Mesenchymal stem cell (in vitro differentiated cells and primary cell): ENCODE data around the gene NEK11. TPM values are rescaled to one million over a fixed set of nuclear protein-coding genes. Genes with fewer than 3 reads are reported as not detected.

Experiments
- DNase-seq: peaks from one replicate; pipeline ENCODE4 v3.0.0-alpha.2; 2013
- H2AFZ ChIP-seq: one replicate; pipeline ENCODE4 v1.6.1; 2013; ENCODE audit warnings: low read depth, mild to moderate bottlenecking, control low read depth, inconsistent platforms, low read length, moderate library complexity
- H2AK5ac ChIP-seq: 2 replicates; pipeline ENCODE4 v1.6.1; 2013; ENCODE audit warnings: low read length, moderate library complexity, mild to moderate bottlenecking, inconsistent platforms; ENCODE audit not compliant: severe bottlenecking
- H2BK120ac ChIP-seq: one replicate; pipeline ENCODE4 v1.6.1; 2013; ENCODE audit warnings: low read depth, mild to moderate bottlenecking, inconsistent platforms, low read length, moderate library complexity
- H2BK12ac ChIP-seq, 2 experiments: one replicate each; pipeline ENCODE4 v1.6.1; 2013; ENCODE audit warnings: inconsistent platforms in 2 of 2, low read length in 2 of 2, mild to moderate bottlenecking in 2 of 2, moderate library complexity in 2 of 2, control low read depth in 1 of 2
- H2BK15ac ChIP-seq: one replicate; pipeline ENCODE4 v1.6.1; 2013; ENCODE audit warnings: mild to moderate bottlenecking, low read depth, inconsistent platforms; ENCODE audit not compliant: poor library complexity, severe bottlenecking
- H2BK5ac ChIP-seq: 2 replicates; pipeline ENCODE4 v1.6.1; 2013; ENCODE audit warnings: low read depth, mild to moderate bottlenecking, low read length, control low read depth, inconsistent platforms; ENCODE audit not compliant: poor library complexity, severe bottlenecking
- H3K14ac ChIP-seq, 2 experiments: one replicate each; pipeline ENCODE4 v1.6.1; 2013; ENCODE audit warnings: inconsistent platforms in 2 of 2, low read length in 2 of 2, control low read depth in 1 of 2, mild to moderate bottlenecking in 1 of 2, moderate library complexity in 1 of 2
- H3K18ac ChIP-seq, 2 experiments: one replicate each; pipeline ENCODE4 v1.6.1; 2013; ENCODE audit warnings: inconsistent platforms in 2 of 2, low read length in 2 of 2, control low read depth in 1 of 2, low read depth in 1 of 2, mild to moderate bottlenecking in 1 of 2
- H3K23ac ChIP-seq, 2 experiments: one replicate each; pipeline ENCODE4 v1.6.1; 2013; ENCODE audit warnings: inconsistent platforms in 2 of 2, low read length in 2 of 2, mild to moderate bottlenecking in 2 of 2, moderate library complexity in 2 of 2, control low read depth in 1 of 2
- H3K27ac ChIP-seq: 2 replicates; pipeline ENCODE4 v1.5.1; 2013; ENCODE audit warnings: mild to moderate bottlenecking, moderate library complexity, low read length, control low read depth, inconsistent platforms; ENCODE audit not compliant: poor library complexity, severe bottlenecking
- H3K27me3 ChIP-seq, 2 experiments: 2 replicates each; pipeline versions ENCODE4 v1.6.1 to v1.7.0; 2013; ENCODE audit warnings: low read length in 2 of 2, mild to moderate bottlenecking in 2 of 2, moderate library complexity in 2 of 2, control low read depth in 1 of 2, inconsistent platforms in 1 of 2; ENCODE audit not compliant: control insufficient read depth in 1 of 2, insufficient read depth in 1 of 2
- H3K36me3 ChIP-seq, 2 experiments: 2 replicates each; pipeline versions ENCODE4 v1.6.1 to v1.7.0; 2013; ENCODE audit warnings: low read length in 2 of 2, control low read depth in 1 of 2, inconsistent platforms in 1 of 2, low read depth in 1 of 2, mild to moderate bottlenecking in 1 of 2; ENCODE audit not compliant: insufficient read depth in 2 of 2, control insufficient read depth in 1 of 2
- H3K4ac ChIP-seq, 2 experiments: one replicate each; pipeline ENCODE4 v1.6.1; 2013; ENCODE audit warnings: inconsistent platforms in 2 of 2, low read length in 2 of 2, mild to moderate bottlenecking in 2 of 2, moderate library complexity in 2 of 2, control low read depth in 1 of 2, low read depth in 1 of 2
- H3K4me1 ChIP-seq: 2 replicates; pipeline ENCODE4 v1.6.1; 2013; ENCODE audit warnings: low read depth, low read length, control low read depth; ENCODE audit not compliant: control insufficient read depth, insufficient read depth
- H3K4me2 ChIP-seq: 2 replicates; pipeline ENCODE4 v1.6.1; 2013; ENCODE audit warnings: low read length, mild to moderate bottlenecking, inconsistent platforms; ENCODE audit not compliant: poor library complexity, severe bottlenecking
- H3K4me3 ChIP-seq, 2 experiments: 2 replicates each; pipeline versions ENCODE4 v1.5.1 to v1.7.0; 2013; ENCODE audit warnings: low read length in 2 of 2, mild to moderate bottlenecking in 2 of 2, control low read depth in 1 of 2, low read depth in 1 of 2; ENCODE audit not compliant: insufficient read depth in 1 of 2
- H3K79me1 ChIP-seq: replicated peaks from 2 replicates; pipeline ENCODE4 v1.6.1; 2013; ENCODE audit warnings: mild to moderate bottlenecking, control low read depth, low read length, inconsistent platforms; ENCODE audit not compliant: poor library complexity, severe bottlenecking
- H3K9ac ChIP-seq: 2 replicates; pipeline ENCODE4 v1.7.0; 2013; ENCODE audit warnings: mild to moderate bottlenecking, low read length, moderate library complexity
- H3K9me3 ChIP-seq: 2 replicates; pipeline ENCODE4 v1.7.0; 2013; ENCODE audit warnings: mild to moderate bottlenecking, low read length; ENCODE audit not compliant: control insufficient read depth
- H4K8ac ChIP-seq: one replicate; pipeline ENCODE4 v1.6.1; 2013; ENCODE audit warnings: inconsistent platforms, mild to moderate bottlenecking, low read length, moderate library complexity
- H4K91ac ChIP-seq: one replicate; pipeline ENCODE4 v1.6.1; 2013; ENCODE audit warnings: mild to moderate bottlenecking, low read length, inconsistent platforms
- WGBS: methylation state at CpG from one replicate; pipeline ENCODE4 v1.1.7; 2013; ENCODE audit warnings: mixed read lengths; 5-methylcytosine and 5-hydroxymethylcytosine counted together
- polyA plus RNA-seq, 2 experiments: library from polyadenylated mRNA; stranded (reverse); fragments of 200-250 nt; gene quantifications; one replicate each; pipeline ENCODE4 v1.2.3, GENCODE V29; 2013

Gene NEK11, protein sequence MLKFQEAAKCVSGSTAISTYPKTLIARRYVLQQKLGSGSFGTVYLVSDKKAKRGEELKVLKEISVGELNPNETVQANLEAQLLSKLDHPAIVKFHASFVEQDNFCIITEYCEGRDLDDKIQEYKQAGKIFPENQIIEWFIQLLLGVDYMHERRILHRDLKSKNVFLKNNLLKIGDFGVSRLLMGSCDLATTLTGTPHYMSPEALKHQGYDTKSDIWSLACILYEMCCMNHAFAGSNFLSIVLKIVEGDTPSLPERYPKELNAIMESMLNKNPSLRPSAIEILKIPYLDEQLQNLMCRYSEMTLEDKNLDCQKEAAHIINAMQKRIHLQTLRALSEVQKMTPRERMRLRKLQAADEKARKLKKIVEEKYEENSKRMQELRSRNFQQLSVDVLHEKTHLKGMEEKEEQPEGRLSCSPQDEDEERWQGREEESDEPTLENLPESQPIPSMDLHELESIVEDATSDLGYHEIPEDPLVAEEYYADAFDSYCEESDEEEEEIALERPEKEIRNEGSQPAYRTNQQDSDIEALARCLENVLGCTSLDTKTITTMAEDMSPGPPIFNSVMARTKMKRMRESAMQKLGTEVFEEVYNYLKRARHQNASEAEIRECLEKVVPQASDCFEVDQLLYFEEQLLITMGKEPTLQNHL
- 2.4 TPM for polyA plus RNA-seq (2013, experiment 1 of 2)
- polyA plus RNA-seq (2013, experiment 2 of 2): 3.2 TPM

DNA sequence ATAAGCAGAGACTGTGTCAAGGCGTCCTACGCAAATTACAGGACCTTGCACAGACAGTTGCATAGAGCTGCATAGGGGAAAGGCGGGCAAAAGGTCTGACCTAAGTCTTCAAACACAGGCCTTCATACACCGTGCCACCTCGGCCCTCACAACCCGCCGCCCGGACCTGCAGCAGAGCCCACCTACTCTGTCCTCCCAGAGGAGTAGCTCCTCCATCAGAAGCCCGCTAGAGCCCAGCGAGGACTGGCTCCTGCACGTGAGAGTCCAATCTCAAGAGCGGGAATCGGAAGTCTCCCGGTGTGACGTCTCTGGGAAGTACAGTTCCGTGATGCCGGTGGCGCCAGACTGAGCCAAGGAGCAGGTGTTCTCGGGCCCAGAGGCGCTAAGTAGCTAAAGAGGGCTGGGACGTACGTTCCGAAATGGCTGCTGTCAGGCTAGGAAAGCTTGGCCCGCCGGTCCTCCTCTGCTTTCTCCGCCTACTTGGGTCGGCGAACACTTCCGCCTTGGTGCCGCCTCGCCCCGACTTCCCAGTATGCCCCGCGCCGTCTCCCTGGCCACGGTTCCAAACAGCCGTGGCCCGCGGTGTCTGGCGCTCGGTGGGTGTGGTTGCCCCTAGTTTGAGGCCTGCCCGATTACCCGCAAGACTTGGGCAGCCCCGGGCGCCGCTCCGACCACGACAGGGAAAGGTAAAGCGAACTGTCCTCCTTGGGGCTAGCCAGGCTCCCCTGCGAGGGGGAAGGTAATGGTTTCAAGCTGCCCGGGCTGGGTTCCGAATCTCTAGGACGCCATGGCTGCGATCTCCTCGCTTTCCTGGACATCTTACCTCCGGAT, at the start of gene NEK11, which contains the start of gene ASTE1:
Gene NEK11 (plus strand): TSS at position 557 of the 831 bp plus-strand sequence. CDS start 2,832 bp downstream, outside the sequence.
Gene ASTE1 (minus strand): TSS at position 505 of the 831 bp plus-strand sequence. CDS start 1,519 bp downstream, outside the sequence.
- Histone ChIP-seq H3K18ac (peak within 1 kb of the TSS; percentile 61 to 85), H4K8ac (peak within 1 kb of the TSS; percentile 94), H3K9ac (peak within 1 kb of the TSS; percentile 99), H3K36me3 (peaks cover 3 to 38% of the 10 kb centered on the region in 2 experiments), H3K9me3 (no peaks in the 10 kb centered on the region), H3K27me3 (no peaks in the 10 kb centered on the region), H4K91ac (peak within 1 kb of the TSS; percentile 83), H2AK5ac (no peak within 1 kb of the TSS), H2BK12ac (peak within 1 kb of the TSS in 1 of 2 experiments; percentile 54), H2AFZ (peak within 1 kb of the TSS; percentile 84), H3K4me3 (peak within 1 kb of the TSS; percentile 71 to 98), H3K4me2 (peak within 1 kb of the TSS; percentile 96), H3K27ac (peak within 1 kb of the TSS; percentile 61), H3K14ac (peak within 1 kb of the TSS in 1 of 2 experiments; percentile 73), H2BK5ac (no peak within 1 kb of the TSS), H3K23ac (peak within 1 kb of the TSS in 1 of 2 experiments; percentile 2), H3K79me1 (peaks cover 12% of the 10 kb centered on the region), H3K4me1 (no peaks in the 10 kb centered on the region), H3K4ac (peak within 1 kb of the TSS; percentile 40 to 66), H2BK15ac (peak within 1 kb of the TSS; percentile 74), H2BK120ac (no peak within 1 kb of the TSS)
- DNase-seq: peak; percentile 91
- WGBS: 5% methylated on average over 55 of the region's 56 CpGs

DNA sequence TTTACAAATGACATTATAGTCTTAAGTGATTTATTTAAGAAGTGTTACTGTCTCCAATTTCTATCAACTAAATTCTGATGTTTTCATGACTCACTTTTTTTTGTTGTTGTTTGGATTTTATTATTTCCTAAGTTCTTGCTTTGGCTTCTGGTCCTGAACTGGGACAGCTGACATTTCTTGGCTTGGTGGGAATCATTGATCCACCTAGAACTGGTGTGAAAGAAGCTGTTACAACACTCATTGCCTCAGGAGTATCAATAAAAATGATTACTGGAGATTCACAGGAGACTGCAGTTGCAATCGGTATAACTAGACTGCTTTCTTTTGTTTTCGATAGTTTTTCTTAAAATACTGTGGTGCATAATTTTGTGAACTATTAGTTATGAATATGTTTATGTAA, 47.6 kb upstream of the NEK11 start:
- H3K14ac ChIP-seq: no peak overlapping the region
- H2BK12ac ChIP-seq: no peak overlapping the region
- H3K79me1 ChIP-seq: peaks cover 11% of the 10 kb centered on the region
- H3K36me3 ChIP-seq: peaks cover 6 to 57% of the 10 kb centered on the region in 2 experiments
- no peak overlapping the region for H3K4me2 ChIP-seq
- H4K91ac ChIP-seq: no peak overlapping the region
- H2BK15ac ChIP-seq: no peak overlapping the region
- no peak for DNase-seq
- H2AFZ ChIP-seq: no peak overlapping the region
- H3K4me3 ChIP-seq: no peak overlapping the region
- no peak overlapping the region for H2BK5ac ChIP-seq
- peak overlapping the region; percentile 38 for H3K9ac ChIP-seq
- H3K23ac ChIP-seq: no peak overlapping the region
- no peaks in the 10 kb centered on the region for H3K27me3 ChIP-seq
- H3K18ac ChIP-seq: no peak overlapping the region
- WGBS: 96% methylated on average over 2 of the region's 2 CpGs
- H3K9me3 ChIP-seq: no peaks in the 10 kb centered on the region
- no peak overlapping the region for H3K27ac ChIP-seq
- H3K4ac ChIP-seq: no peak overlapping the region
- H2AK5ac ChIP-seq: no peak overlapping the region
- H4K8ac ChIP-seq: no peak overlapping the region
- no peak overlapping the region for H2BK120ac ChIP-seq
- H3K4me1 ChIP-seq: no peaks in the 10 kb centered on the region

DNA sequence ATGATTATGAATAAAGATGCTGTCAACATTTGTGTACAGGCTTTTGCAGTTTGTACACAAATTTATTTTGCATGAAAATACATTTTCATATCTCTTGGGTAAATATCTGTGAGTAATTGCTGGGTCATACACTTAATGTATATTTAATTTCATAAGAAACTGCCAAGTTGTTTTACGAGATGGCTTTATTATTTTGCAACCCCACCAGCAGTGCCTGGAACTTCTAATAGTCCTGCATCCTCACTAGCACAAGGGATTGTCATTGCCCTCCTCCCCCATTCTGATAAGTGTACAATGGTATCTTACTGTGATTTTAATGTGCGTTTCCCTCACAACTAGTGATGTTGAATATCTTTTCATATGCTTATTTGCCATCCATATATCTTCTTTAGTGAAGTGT, 45.2 kb upstream of the NEK11 start:
- Histone ChIP-seq H2BK120ac (no peak overlapping the region), H4K8ac (no peak overlapping the region), H3K4me2 (no peak overlapping the region), H2BK15ac (no peak overlapping the region), H3K4ac (no peak overlapping the region), H2AFZ (no peak overlapping the region), H3K18ac (no peak overlapping the region), H2BK12ac (no peak overlapping the region), H3K27ac (no peak overlapping the region), H3K9ac (no peak overlapping the region), H3K4me1 (no peaks in the 10 kb centered on the region), H3K4me3 (no peak overlapping the region), H3K23ac (no peak overlapping the region), H3K36me3 (peaks cover 3 to 41% of the 10 kb centered on the region in 2 experiments), H4K91ac (no peak overlapping the region), H3K27me3 (no peaks in the 10 kb centered on the region), H2BK5ac (no peak overlapping the region), H2AK5ac (no peak overlapping the region), H3K14ac (no peak overlapping the region), H3K9me3 (no peaks in the 10 kb centered on the region), H3K79me1 (peaks cover 8% of the 10 kb centered on the region)
- DNase-seq: no peak
- WGBS: 100% methylated on average over 1 of the region's 2 CpGs
